K562 (cell line): ENCODE data around the gene CAMK2G. TPM values are rescaled to one million over a fixed set of nuclear protein-coding genes. Genes with fewer than 3 reads are reported as not detected.

Source experiments
- ATAC-seq: fragments of 200-7000 bp; cut with Tn5 transposase; 3 replicates; pipeline ENCODE4 v1.9.1; 2020; ENCODE audit warnings: moderate library complexity
- BruUV-seq: library from RNA; stranded (reverse); fragments of 400-500 nt; replicated peaks from 2 replicates; lab custom pipeline; 2021; lab: Mats Ljungman, UMichigan
- CTCF ChIA-PET: fragments of 300-600 bp; formaldehyde crosslinking; extraction: SDS; loops from one replicate; lab custom pipeline; 2021; ENCODE audit warnings: low intra/inter-chr PET ratio; lab: Yijun Ruan, JAX
- POLR2A ChIA-PET: fragments of 300-600, 350-650 bp; sonication (Branson Sonifier 250); formaldehyde crosslinking; extraction: SDS; loops from one replicate; lab custom pipeline; 2021; ENCODE audit warnings: antibody characterized with exemption, inconsistent platforms; lab: Yijun Ruan, JAX
- DNase-seq, 4 experiments: peaks; one replicate each; pipeline versions ENCODE4 v3.0.0 to v3.0.0-alpha.2; 2011 to 2018; ENCODE audit warnings: low spot score in 3 of 4, mixed read lengths in 3 of 4; ENCODE audit errors: extremely low read depth in 1 of 4
- FAIRE-seq: peaks from 2 replicates; lab custom pipeline; 2011; peaks lifted over from hg19 to GRCh38; lab: Jason Lieb, UNC
- H2AFZ ChIP-seq: 2 replicates; pipeline ENCODE4 v1.6.0; 2011; ENCODE audit warnings: low read depth, low read length, control low read depth, inconsistent platforms
- H3K27ac ChIP-seq: fragments of 200-600 bp; 3 replicates; pipeline ENCODE4 v1.8.0; 2011; ENCODE audit warnings: low read depth, mild to moderate bottlenecking, control low read depth, inconsistent platforms, low read length, moderate library complexity, mixed read lengths; ENCODE audit errors: extremely low read depth
- H3K27me3 ChIP-seq, 2 experiments: fragments of 300-600 bp in 1 of 2; 2 replicates in 1 of 2; 3 replicates in 1 of 2; pipeline versions ENCODE4 v1.6.0 to v1.8.0; 2011; ENCODE audit warnings: inconsistent platforms in 2 of 2, low read length in 2 of 2, mild to moderate bottlenecking in 1 of 2, mixed read lengths in 1 of 2, moderate library complexity in 1 of 2; ENCODE audit not compliant: control insufficient read depth in 2 of 2, insufficient read depth in 2 of 2
- H3K36me3 ChIP-seq: fragments of 300-600 bp; 3 replicates; pipeline ENCODE4 v1.8.0; 2011; ENCODE audit warnings: mild to moderate bottlenecking, low read length, inconsistent platforms; ENCODE audit not compliant: control insufficient read depth, insufficient read depth
- H3K4me1 ChIP-seq, 2 experiments: fragments of 200-600 bp in 1 of 2; replicated peaks in 1 of 2; 2 replicates in 1 of 2; 3 replicates in 1 of 2; pipeline versions ENCODE4 v1.5.1 to v1.8.0; 2011; ENCODE audit warnings: inconsistent platforms in 2 of 2, low read length in 2 of 2, mild to moderate bottlenecking in 1 of 2, mixed read lengths in 1 of 2, moderate library complexity in 1 of 2; ENCODE audit not compliant: control insufficient read depth in 2 of 2, insufficient read depth in 2 of 2
- H3K4me2 ChIP-seq: 2 replicates; pipeline ENCODE4 v1.6.1; 2011; ENCODE audit warnings: low read length, control low read depth, inconsistent platforms, mixed read lengths; ENCODE audit not compliant: insufficient read depth
- H3K4me3 ChIP-seq: fragments of 200-600 bp; sonication (generic), shearing (Covaris generic); 2 replicates; pipeline ENCODE4 v1.5.1; 2016; ENCODE audit warnings: control low read depth, inconsistent platforms
- H3K79me2 ChIP-seq: fragments of 200-600 bp; 3 replicates; pipeline ENCODE4 v1.8.0; 2011; ENCODE audit warnings: low read length, inconsistent platforms; ENCODE audit not compliant: control insufficient read depth, insufficient read depth
- H3K9ac ChIP-seq, 2 experiments: 2 replicates each; pipeline versions ENCODE4 v1.6.0 to v1.6.1; 2011; ENCODE audit warnings: low read depth in 2 of 2, low read length in 2 of 2, control low read depth in 1 of 2, inconsistent platforms in 1 of 2, mild to moderate bottlenecking in 1 of 2, mixed read lengths in 1 of 2; ENCODE audit not compliant: insufficient read depth in 1 of 2
- H3K9me1 ChIP-seq: one replicate; pipeline ENCODE4 v1.6.0; 2011; ENCODE audit warnings: inconsistent platforms, mild to moderate bottlenecking, low read length, moderate library complexity; ENCODE audit not compliant: control insufficient read depth, insufficient read depth
- H3K9me3 ChIP-seq: replicated peaks from 2 replicates; pipeline ENCODE4 v1.5.1; 2011; ENCODE audit warnings: low read depth, low read length, inconsistent platforms; ENCODE audit not compliant: control insufficient read depth, insufficient read depth
- H4K20me1 ChIP-seq: replicated peaks from 2 replicates; pipeline ENCODE4 v1.6.1; 2011; ENCODE audit warnings: low read length, inconsistent platforms, mixed read lengths; ENCODE audit not compliant: control insufficient read depth, insufficient read depth
- GTF3C2 ChIP-seq: IDR thresholded peaks from 3 replicates; pipeline ENCODE4 v1.6.1; 2011; ENCODE audit warnings: borderline replicate concordance, mild to moderate bottlenecking, moderate library complexity; ENCODE audit not compliant: insufficient read length; ENCODE audit errors: extremely low read depth
- HDAC1 ChIP-seq, 2 experiments: fragments of 450-650 bp; IDR thresholded peaks; 2 replicates each; pipeline ENCODE4 v1.6.1; 2016 to 2017; ENCODE audit warnings: inconsistent platforms in 1 of 2, mild to moderate bottlenecking in 1 of 2, moderate library complexity in 1 of 2
- HNRNPH1 ChIP-seq: fragments of 200-400 bp; formaldehyde crosslinking; optimal IDR thresholded peaks from 2 replicates; pipeline ENCODE3; 2017; ENCODE audit warnings: low read depth, mild to moderate bottlenecking, low read length, moderate library complexity
- NFATC3 ChIP-seq: fragments of 450-650 bp; IDR thresholded peaks from 2 replicates; pipeline ENCODE4 v1.6.1; 2017; ENCODE audit warnings: mild to moderate bottlenecking
- NFIC ChIP-seq: fragments of 450-650 bp; IDR thresholded peaks from 2 replicates; pipeline ENCODE4 v1.6.1; 2017; ENCODE audit warnings: mild to moderate bottlenecking, inconsistent platforms
- STAT6 ChIP-seq: sonication (generic); formaldehyde crosslinking; IDR thresholded peaks from 2 replicates; pipeline ENCODE4 v1.8.1; 2023; ENCODE audit warnings: mild to moderate bottlenecking, missing genetic modification reagents
- TRIM24 ChIP-seq, 2 experiments: fragments of 450-650 bp; IDR thresholded peaks; 2 replicates each; pipeline ENCODE4 v1.6.1; 2016
- ZBTB2 ChIP-seq: fragments of 450-650 bp; IDR thresholded peaks from 2 replicates; pipeline ENCODE4 v1.6.1; 2016; ENCODE audit warnings: antibody characterized with exemption
- ZFPM2 ChIP-seq: fragments of 250-450 bp; sonication (Bioruptor Pico); IDR thresholded peaks from 2 replicates; pipeline ENCODE4 v1.5.1; 2022; ENCODE audit warnings: mild to moderate bottlenecking
- ZNF316 ChIP-seq: fragments of 450-650 bp; IDR thresholded peaks from 2 replicates; pipeline ENCODE4 v1.6.1; 2016
- ZNF507 ChIP-seq: conservative IDR thresholded peaks from 2 replicates; pipeline ENCODE4 v1.6.1; 2017; ENCODE audit warnings: missing genetic modification characterization, missing compliant biosample characterization
- WGBS: fragments of 100-300 bp; shearing (Covaris generic); methylation state at CpG from one replicate; pipeline ENCODE4 v1.1.6; 2016; ENCODE audit warnings: low coverage, mixed read lengths; ENCODE audit not compliant: insufficient coverage; ENCODE audit errors: missing lambda C conversion rate; 5-methylcytosine and 5-hydroxymethylcytosine counted together
- in situ Hi-C: fragments of 300-500 bp; cut with MboI; formaldehyde crosslinking; loops from 4 replicates; pipeline ENCODE4 v1.15.0; 2018; ENCODE audit warnings: inconsistent platforms, mixed read lengths
- intact Hi-C: fragments of 100-400 bp; cut with micrococcal nuclease; formaldehyde crosslinking; loops from 2 replicates; pipeline ENCODE4 v1.14.2; 2022
- polyA plus RNA-seq, 8 experiments: library from polyadenylated mRNA; depleted of rRNA in 4 of 8; stranded (reverse) in 5 of 8; unstranded in 3 of 8; fragments of >200 nt; fragmentation: Nextera tagmentation in 2 of 8; fragmentation: Illumina TruSeq in 1 of 8; extraction: Ambion mirVana in 2 of 8; extraction: Trizol in 1 of 8; gene quantifications; 2 replicates each; pipeline versions ENCODE4 v1.2.1 to v1.2.3, GENCODE V29; 2011 to 2014; ENCODE audit warnings: inconsistent platforms in 1 of 8, missing spikeins in 1 of 8
- total RNA-seq, 7 experiments: library from RNA; depleted of rRNA in 6 of 7; stranded (reverse); fragments of >200 nt in 6 of 7; fragmentation: Illumina TruSeq in 2 of 7; extraction: Trizol in 2 of 7; gene quantifications; 2 replicates each; pipeline versions ENCODE4 v1.2.1 to v1.2.3, GENCODE V29; 2011 to 2021; ENCODE audit warnings: low replicate concordance in 1 of 7
- TF ChIP-seq, protein P1 (sequence below): fragments of 250-450 bp; sonication (Bioruptor Pico); IDR thresholded peaks from 2 replicates; pipeline ENCODE4 v1.5.0; 2020; ENCODE audit warnings: mild to moderate bottlenecking, borderline replicate concordance
- TF ChIP-seq, protein P2 (sequence below), 2 experiments: fragments of 250-450 bp in 1 of 2; fragments of 450-650 bp in 1 of 2; sonication (Bioruptor Pico) in 1 of 2; IDR thresholded peaks; 2 replicates each; pipeline versions ENCODE4 v1.6.1 to v1.8.0; 2016 to 2021; ENCODE audit warnings: mild to moderate bottlenecking in 2 of 2, moderate library complexity in 2 of 2, missing compliant biosample characterization in 1 of 2, missing genetic modification characterization in 1 of 2

CAMK2G gene
- total and polyA plus RNA-seq, 9 of the 15 experiments (the other 6 are each of a cell fraction or from before 2014, with no cell fraction given) = 9.0 to 37.9 (median 32.6) TPM

DNA sequence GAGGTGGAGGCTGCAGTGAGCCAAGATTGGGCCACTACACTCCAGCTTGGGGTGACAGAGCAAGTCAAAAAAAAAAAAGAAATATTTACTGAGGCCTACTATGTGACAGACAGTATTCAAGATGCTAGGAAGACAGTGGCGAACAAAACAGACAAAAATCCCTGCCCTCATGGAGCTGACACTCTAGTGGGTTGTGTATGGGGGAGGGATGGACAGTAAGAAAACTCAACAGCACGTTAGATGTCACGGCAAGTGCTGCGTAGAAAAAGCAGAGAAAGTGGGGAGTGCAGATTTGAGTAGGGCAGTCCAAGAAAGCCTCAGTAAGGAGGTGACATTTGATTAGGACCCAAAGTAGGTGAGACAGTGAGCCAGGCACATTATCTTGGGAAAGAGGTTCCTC lies 10.1 kb downstream of the CAMK2G start:
- Histone ChIP-seq H2AFZ (no peak overlapping the region), H3K4me1 (peaks cover 22 to 24% of the 10 kb centered on the region in 2 experiments), H3K9ac (no peak overlapping the region), H3K4me3 (no peak overlapping the region), H3K27me3 (no peaks in the 10 kb centered on the region), H3K27ac (no peak overlapping the region), H3K9me1 (peaks cover 3% of the 10 kb centered on the region), H3K36me3 (peaks cover 82% of the 10 kb centered on the region; the same call in 2 of the 3 replicates), H3K79me2 (peaks cover 5% of the 10 kb centered on the region; the same call in 1 of the 3 replicates), H3K9me3 (no peaks in the 10 kb centered on the region), H4K20me1 (peaks cover 13% of the 10 kb centered on the region; the same call in 1 of the 2 replicates), H3K4me2 (no peak overlapping the region)
- in situ Hi-C loops (no loop called here), intact Hi-C loops (no loop called here)
- BruUV-seq = no TSS peak
- CTCF ChIA-PET = no interaction called here
- 94% methylated on average over 4 of the region's 4 CpGs for WGBS
- ATAC-seq = no peak
- POLR2A ChIA-PET = interaction anchor here (1.0 to 1.7 kb wide), 5 partner anchors 10 to 82 kb away, joined by 3 to 4 read pairs (median 4); partner anchors contain the start of genes CAMK2G and CHCHD1
- no peak for DNase-seq
- no peak for FAIRE-seq
- TF ChIP-seq ZNF507 (tag) (no peak), HDAC1 (IDR thresholded peaks at IDR 0.05) (no peak), NFATC3 (no peak), GTF3C2 (no peak), ZBTB2 (no peak), HNRNPH1 (no peak), TRIM24 (IDR thresholded peaks at IDR 0.05) (peak in 1 of 2 experiments; percentile 15; a peak in 1 of 4 replicates), STAT6 (CRISPR knock-in tag) (no peak), ZNF316 (peak; percentile 78), NFIC (no peak), ZFPM2 (CRISPR knock-in tag) (no peak)
- TF ChIP-seq, protein P1, sequence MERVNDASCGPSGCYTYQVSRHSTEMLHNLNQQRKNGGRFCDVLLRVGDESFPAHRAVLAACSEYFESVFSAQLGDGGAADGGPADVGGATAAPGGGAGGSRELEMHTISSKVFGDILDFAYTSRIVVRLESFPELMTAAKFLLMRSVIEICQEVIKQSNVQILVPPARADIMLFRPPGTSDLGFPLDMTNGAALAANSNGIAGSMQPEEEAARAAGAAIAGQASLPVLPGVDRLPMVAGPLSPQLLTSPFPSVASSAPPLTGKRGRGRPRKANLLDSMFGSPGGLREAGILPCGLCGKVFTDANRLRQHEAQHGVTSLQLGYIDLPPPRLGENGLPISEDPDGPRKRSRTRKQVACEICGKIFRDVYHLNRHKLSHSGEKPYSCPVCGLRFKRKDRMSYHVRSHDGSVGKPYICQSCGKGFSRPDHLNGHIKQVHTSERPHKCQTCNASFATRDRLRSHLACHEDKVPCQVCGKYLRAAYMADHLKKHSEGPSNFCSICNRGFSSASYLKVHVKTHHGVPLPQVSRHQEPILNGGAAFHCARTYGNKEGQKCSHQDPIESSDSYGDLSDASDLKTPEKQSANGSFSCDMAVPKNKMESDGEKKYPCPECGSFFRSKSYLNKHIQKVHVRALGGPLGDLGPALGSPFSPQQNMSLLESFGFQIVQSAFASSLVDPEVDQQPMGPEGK = no peak
- TF ChIP-seq, protein P2, sequence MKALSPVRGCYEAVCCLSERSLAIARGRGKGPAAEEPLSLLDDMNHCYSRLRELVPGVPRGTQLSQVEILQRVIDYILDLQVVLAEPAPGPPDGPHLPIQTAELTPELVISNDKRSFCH (CRISPR knock-in tag; IDR thresholded peaks at IDR 0.05) = no peak
- TF ChIP-seq, protein P2 (tag; IDR thresholded peaks at IDR 0.05) = no peak
